RWPE1 (cell line): ENCODE data around the gene UFD1.
"Not testable (repeated sequence)": the region's sequence is repeated elsewhere in the genome, so short reads cannot be mapped to it uniquely, and the experiment has no call there.

ENCODE experiments used
- CTCF ChIA-PET: fragments of 350-600 bp; sonication (Branson Sonifier 250); formaldehyde crosslinking; extraction: SDS; loops from one replicate; lab custom pipeline; 2021; lab: Yijun Ruan, JAX
- POLR2A ChIA-PET: fragments of 400-600 bp; formaldehyde crosslinking; extraction: SDS; loops from one replicate; lab custom pipeline; 2020; ENCODE audit warnings: antibody characterized with exemption; ENCODE audit not compliant: low non-redundant PET; lab: Yijun Ruan, JAX
- DNase-seq: peaks from one replicate; pipeline ENCODE4 v3.0.0; 2012; ENCODE audit warnings: low spot score
- H3K27ac ChIP-seq: fragments of 450-650 bp; 2 replicates; pipeline ENCODE4 v1.5.1; 2017
- TF ChIP-seq, protein P1 (sequence below): fragments of 450-650 bp; conservative IDR thresholded peaks from 2 replicates; pipeline ENCODE4 v1.5.1; 2017; ENCODE audit warnings: low read depth, mild to moderate bottlenecking

UFD1 gene

DNA sequence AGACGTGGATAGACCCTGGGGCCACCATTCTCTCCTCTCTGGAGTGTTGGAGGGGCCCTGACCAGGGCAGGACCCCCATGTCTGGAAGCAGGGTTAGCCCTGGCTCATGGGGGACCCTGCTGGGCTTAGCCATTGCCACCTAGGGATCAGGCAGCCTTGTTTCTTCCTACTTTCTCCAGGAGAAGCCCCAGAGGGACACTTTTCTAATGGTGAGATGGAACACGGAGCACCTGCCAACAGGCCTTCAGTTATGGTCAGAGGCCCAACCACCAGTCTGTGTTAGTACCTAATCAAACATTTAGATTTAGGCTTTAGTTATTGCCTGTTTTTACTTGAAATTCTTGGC, 29.6 kb downstream of the UFD1 start:
- no peak for DNase-seq
- POLR2A ChIA-PET = no interaction called here
- H3K27ac ChIP-seq = peak overlapping the region; percentile 95
- TF ChIP-seq, protein P1, sequence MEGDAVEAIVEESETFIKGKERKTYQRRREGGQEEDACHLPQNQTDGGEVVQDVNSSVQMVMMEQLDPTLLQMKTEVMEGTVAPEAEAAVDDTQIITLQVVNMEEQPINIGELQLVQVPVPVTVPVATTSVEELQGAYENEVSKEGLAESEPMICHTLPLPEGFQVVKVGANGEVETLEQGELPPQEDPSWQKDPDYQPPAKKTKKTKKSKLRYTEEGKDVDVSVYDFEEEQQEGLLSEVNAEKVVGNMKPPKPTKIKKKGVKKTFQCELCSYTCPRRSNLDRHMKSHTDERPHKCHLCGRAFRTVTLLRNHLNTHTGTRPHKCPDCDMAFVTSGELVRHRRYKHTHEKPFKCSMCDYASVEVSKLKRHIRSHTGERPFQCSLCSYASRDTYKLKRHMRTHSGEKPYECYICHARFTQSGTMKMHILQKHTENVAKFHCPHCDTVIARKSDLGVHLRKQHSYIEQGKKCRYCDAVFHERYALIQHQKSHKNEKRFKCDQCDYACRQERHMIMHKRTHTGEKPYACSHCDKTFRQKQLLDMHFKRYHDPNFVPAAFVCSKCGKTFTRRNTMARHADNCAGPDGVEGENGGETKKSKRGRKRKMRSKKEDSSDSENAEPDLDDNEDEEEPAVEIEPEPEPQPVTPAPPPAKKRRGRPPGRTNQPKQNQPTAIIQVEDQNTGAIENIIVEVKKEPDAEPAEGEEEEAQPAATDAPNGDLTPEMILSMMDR = no peak
- CTCF ChIA-PET = no interaction called here

DNA sequence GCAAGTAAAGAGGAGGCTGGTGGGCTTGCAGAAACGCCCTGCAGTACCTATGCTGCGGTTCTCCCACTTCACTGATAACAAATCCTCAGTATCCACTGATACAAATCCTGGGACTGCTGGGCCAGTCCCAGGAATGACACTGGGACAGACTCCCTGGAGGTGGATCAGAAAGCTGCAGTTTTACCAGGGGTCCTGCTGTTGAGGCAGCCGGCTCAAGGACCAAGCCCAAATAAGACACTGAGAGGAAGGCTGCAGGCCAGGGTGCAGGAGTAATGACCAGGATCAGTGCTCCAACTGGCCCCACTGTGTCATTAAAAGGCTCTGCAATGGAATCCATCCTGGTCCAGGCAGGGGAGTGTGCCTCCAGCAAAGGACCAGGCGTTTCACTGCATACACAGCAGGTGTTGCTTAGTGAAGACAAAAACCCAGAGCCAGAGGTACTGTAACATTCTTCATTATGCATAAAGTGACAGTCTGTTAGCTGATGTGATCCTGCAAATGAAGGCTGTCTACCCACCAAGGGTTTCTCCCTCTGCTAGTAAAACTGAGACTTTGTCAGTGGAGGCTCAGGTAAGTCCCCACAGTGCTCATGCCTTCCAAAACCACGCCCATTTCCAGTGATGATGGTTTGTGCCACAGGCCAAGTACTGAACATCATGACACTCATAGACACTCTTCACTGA, 30.1 kb downstream of the UFD1 start:
- POLR2A ChIA-PET = no interaction called here
- TF ChIP-seq, protein P1 = no peak
- DNase-seq = no peak
- CTCF ChIA-PET = no interaction called here
- peak overlapping the region; percentile 95 for H3K27ac ChIP-seq

DNA sequence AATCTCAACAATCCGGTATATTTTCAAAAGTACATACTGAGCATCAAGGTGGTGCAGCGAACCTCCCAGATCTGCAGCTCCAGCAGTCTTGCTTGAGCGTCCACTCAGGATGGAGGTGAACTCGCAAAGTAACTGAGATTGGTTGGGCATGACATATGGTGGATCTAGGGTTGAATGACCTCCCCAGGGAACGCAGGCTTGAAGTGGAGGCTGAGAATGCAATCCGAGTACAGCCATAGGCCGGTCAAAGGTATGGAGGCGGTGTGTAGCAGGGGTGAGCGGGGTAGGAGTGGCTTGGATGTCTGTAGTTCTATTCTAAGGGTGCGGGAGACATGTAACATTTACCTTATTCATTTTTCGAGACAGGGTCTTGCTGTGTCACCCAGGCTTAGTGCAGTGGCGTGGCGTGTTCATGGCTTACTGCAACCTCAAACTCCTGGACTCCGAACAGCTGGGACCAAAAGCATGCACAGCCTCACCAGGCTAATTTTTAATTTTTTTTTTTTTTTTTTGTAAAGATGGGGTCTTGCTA, 30.9 kb downstream of the UFD1 start:
- CTCF ChIA-PET = no interaction called here
- H3K27ac ChIP-seq = peak overlapping the region; percentile 95
- peak; percentile 62 for DNase-seq
- POLR2A ChIA-PET = interaction anchor here (0.6 kb wide), 1 partner anchor 9 kb away, joined by 4 read pairs; no protein-coding TSS in a partner anchor
- TF ChIP-seq, protein P1 = no peak

DNA sequence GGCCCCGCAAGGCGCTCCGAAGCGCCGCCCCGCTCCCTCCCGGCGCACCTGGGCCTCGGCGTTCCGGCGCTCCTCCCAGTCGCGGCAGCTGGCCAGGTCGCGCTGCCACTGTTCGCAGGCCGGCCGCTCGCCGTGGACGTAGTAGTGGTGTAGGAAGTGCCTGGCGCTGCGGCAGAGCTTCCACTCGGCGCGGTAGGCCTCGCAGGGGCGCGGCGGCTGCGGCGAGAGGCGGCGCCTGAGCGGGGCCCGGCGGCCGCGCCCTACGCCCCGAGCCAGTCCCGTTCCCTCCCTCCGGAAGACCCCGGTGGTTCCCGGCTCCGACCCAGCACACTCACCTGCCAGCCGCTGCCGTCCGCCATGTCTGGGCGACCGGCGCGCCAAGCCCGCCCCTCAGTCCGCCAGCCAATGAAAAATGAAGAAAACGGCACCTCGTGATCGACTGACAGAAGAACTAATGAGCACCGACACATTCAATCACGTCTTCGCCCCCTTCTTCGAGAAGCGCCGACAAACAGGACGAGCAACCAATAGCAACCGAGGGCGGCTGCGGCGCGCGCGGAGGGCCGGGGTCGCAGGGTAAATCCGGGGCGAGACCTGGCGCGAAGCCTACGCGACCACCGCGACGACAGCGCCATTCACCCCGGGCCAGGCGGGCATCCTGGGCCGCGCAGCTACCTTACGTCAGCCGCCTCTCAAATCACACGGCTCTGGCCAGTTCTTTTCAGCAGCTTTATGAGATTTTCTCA, 31.5 kb downstream of the UFD1 start, which contains the start of gene C22orf39:
Gene C22orf39 (minus strand): TSS at position 382 of the 746 bp plus-strand sequence. CDS start 23 bp downstream, at position 359.
- H3K27ac ChIP-seq = peak within 1 kb of the TSS; percentile 95
- TF ChIP-seq, protein P1 = no peak
- CTCF ChIA-PET = no interaction called here
- POLR2A ChIA-PET = interaction anchor here (0.5 to 0.6 kb wide), 2 partner anchors 9 to 113 kb away, joined by 3 to 4 read pairs; no protein-coding TSS in a partner anchor
- DNase-seq = peak; percentile 93

DNA sequence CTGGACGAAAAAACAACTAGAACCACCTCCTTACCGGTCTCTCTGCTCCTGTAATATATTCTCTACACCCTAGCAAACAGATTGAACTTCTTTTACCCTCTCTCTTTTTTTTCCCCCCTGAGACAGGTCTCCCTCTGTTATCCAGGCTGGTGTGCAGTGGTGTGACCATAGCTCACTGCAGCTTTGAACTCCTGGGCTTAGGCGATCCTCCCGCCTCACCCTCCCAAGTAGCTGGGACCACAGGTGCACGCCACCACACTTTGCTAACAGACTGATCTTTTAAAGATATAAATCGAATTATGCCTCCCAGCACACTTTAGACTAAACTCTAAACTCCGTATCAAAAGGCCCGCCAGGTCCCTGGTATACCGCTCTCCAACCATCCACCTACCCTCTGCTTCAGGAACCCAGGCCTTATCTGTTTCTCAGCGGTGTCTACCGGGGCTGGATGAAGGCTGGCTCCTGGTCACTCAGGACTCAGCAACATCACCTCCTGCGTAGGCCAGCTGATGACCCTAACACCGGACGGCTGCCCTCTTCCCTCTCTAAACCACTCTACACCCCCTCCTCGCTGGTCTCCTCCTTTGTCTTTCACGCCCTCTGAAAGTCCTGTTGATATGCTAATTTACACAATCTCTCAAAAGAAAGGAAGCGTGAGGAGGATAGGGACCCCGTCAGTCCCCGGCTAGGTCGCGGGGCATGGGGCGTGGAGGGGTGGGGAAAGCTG, 32.2 kb downstream of the UFD1 start:
- CTCF ChIA-PET = interaction anchor here (0.7 kb wide), 1 partner anchor 276 kb away, joined by 3 read pairs; no protein-coding TSS in a partner anchor
- peak; percentile 11 for DNase-seq

DNA sequence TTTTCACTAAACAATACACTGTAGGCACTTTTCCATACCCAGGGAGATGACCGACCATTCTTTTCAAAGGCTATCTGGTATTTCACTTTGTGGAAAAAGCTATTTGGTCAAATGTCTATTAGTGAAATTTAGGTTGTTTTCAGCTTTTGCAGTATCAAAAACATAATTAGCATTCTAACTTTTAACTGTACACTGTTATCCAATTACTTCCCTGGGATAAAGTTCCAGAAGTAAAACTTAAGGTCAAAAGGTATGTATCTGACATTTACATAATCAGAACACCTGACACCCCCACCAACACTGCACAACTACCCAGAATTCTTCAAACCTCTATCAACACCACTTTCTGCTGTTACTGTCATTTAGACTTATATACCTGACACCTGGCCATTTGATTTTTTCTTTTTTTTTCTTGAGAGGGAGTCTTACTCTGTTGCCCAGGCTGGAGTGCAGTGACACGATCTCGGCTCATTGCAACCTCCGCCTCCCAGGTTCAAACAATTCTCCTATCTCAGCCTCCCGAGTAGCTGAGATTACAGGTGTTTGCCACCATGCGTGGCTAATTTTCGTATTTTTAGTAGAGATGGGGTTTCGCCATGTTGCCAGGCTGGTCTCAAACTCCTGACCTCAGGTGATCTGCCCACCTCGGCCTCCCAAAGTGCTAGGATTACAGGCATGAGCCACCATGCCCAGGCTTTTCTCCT, 33.6 kb downstream of the UFD1 start:
- CTCF ChIA-PET, H3K27ac ChIP-seq, DNase-seq, POLR2A ChIA-PET: not testable (repeated sequence)

More for the DNA sequence above, 32.2 kb downstream of the UFD1 start:
- POLR2A ChIA-PET = no interaction called here
- peak overlapping the region; percentile 95 for H3K27ac ChIP-seq
- TF ChIP-seq, protein P1 = no peak
